ENCODE data around the gene DNAAF5.

DNA sequence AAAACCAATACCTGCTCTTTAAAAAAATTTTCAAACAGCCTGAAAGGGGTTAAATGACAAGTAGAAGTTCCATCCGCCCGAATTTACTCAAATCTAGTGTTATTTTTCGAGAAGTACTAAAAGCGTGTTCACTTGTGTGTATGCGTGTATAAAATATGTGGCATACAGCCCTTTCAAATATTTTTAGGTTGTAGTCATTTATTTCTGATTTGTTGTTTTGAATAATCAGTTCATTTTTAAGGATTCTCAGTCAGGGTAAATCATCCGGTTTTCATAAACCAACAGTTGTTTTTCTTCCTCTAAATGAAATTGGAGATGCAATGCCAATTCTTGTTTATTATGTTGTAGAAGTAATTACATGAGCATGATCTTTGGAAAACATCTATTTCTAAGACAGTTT, 98.9 kb downstream of the DNAAF5 start:
- TF ChIP-seq, protein P1, sequence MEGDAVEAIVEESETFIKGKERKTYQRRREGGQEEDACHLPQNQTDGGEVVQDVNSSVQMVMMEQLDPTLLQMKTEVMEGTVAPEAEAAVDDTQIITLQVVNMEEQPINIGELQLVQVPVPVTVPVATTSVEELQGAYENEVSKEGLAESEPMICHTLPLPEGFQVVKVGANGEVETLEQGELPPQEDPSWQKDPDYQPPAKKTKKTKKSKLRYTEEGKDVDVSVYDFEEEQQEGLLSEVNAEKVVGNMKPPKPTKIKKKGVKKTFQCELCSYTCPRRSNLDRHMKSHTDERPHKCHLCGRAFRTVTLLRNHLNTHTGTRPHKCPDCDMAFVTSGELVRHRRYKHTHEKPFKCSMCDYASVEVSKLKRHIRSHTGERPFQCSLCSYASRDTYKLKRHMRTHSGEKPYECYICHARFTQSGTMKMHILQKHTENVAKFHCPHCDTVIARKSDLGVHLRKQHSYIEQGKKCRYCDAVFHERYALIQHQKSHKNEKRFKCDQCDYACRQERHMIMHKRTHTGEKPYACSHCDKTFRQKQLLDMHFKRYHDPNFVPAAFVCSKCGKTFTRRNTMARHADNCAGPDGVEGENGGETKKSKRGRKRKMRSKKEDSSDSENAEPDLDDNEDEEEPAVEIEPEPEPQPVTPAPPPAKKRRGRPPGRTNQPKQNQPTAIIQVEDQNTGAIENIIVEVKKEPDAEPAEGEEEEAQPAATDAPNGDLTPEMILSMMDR (IDR thresholded peaks at IDR 0.05) = no peak
- TF ChIP-seq POLR2A (IDR thresholded peaks at IDR 0.05) = no peak
